Effector CD8-positive, alpha-beta T cell (primary cell): ENCODE data around the gene TMEM108.

Source experiments
- DNase-seq: peaks from one replicate; lab custom pipeline; 2025; lab: John Stamatoyannopoulos, UW

Gene TMEM108

GRCh38 chr3:133418361-133418760 is 380.2 kb downstream of the TMEM108 start:
- no peak for DNase-seq

- DNase-seq: no peak
Observed at GRCh38 chr3:133419151-133419909, 381.1 kb downstream of the TMEM108 start.

- DNase-seq: no peak
Observed at GRCh38 chr3:133424937-133425869, 387.0 kb downstream of the TMEM108 start.

GRCh38 chr3:133425898-133426297 is 387.7 kb downstream of the TMEM108 start:
- DNase-seq: no peak

GRCh38 chr3:133426721-133427120 is 388.5 kb downstream of the TMEM108 start:
- no peak for DNase-seq

- DNase-seq: no peak
Observed at GRCh38 chr3:133428552-133428951, 390.4 kb downstream of the TMEM108 start.

GRCh38 chr3:133429063-133429462 is 390.9 kb downstream of the TMEM108 start:
- DNase-seq: no peak

GRCh38 chr3:133439563-133439962 is 401.4 kb downstream of the TMEM108 start:
- DNase-seq: no peak

GRCh38 chr3:133440652-133441051 is 402.5 kb downstream of the TMEM108 start:
- DNase-seq: no peak

GRCh38 chr3:133441867-133442270 is 403.7 kb downstream of the TMEM108 start:
- no peak for DNase-seq

- no peak for DNase-seq
Observed at GRCh38 chr3:133442518-133442917, 404.3 kb downstream of the TMEM108 start.

- no peak for DNase-seq
Observed at GRCh38 chr3:133443649-133444422, 405.6 kb downstream of the TMEM108 start.

GRCh38 chr3:133444423-133444774 is 406.2 kb downstream of the TMEM108 start:
- no peak for DNase-seq

GRCh38 chr3:133445108-133445507 is 406.9 kb downstream of the TMEM108 start:
- DNase-seq: no peak
